Endothelial cell of umbilical vein (primary cell): ENCODE measurements around the gene RAB11FIP3. TPM values are rescaled to one million over a fixed set of nuclear protein-coding genes. Genes with fewer than 3 reads are reported as not detected.
A peak's percentile ranks its signal among the peaks of the same experiment; 100 is the strongest.

Source experiments
- BruUV-seq: library from RNA; stranded (reverse); fragments of 400-500 nt; replicated peaks from 2 replicates; lab custom pipeline; 2021; lab: Mats Ljungman, UMichigan
- CTCF ChIA-PET: fragments of 300-600, 350-600 bp; sonication (Branson Sonifier 250); formaldehyde crosslinking; loops from one replicate; lab custom pipeline; 2021; ENCODE audit warnings: antibody characterized with exemption, inconsistent platforms; lab: Charles Lee
- POLR2A ChIA-PET: fragments of 300-600, 350-600 bp; sonication (Branson Sonifier 250); formaldehyde crosslinking; loops from one replicate; lab custom pipeline; 2021; ENCODE audit warnings: antibody characterized with exemption, inconsistent platforms; lab: Charles Lee
- DNase-seq: peaks from one replicate; pipeline ENCODE4 v3.0.0-alpha.2; 2011; ENCODE audit warnings: low read depth, low spot score
- FAIRE-seq: peaks from 2 replicates; lab custom pipeline; 2011; peaks lifted over from hg19 to GRCh38; lab: Jason Lieb, UNC
- H2AFZ ChIP-seq: 2 replicates; pipeline ENCODE4 v1.6.0; 2012; ENCODE audit warnings: low read depth, low read length, control low read depth, inconsistent platforms
- H3K27ac ChIP-seq: 2 replicates; pipeline ENCODE4 v1.5.1; 2011; ENCODE audit warnings: low read depth, mild to moderate bottlenecking, control low read depth, low read length, moderate library complexity; ENCODE audit not compliant: insufficient read depth
- H3K27me3 ChIP-seq, 2 experiments: 2 replicates each; pipeline versions ENCODE4 v1.6.0 to v1.6.1; 2011; ENCODE audit warnings: low read length in 2 of 2, mixed read lengths in 1 of 2; ENCODE audit not compliant: control insufficient read depth in 2 of 2, insufficient read depth in 2 of 2
- H3K36me3 ChIP-seq, 2 experiments: 2 replicates in 1 of 2; 3 replicates in 1 of 2; pipeline ENCODE4 v1.5.1; 2011; ENCODE audit warnings: low read length in 2 of 2, mild to moderate bottlenecking in 1 of 2, moderate library complexity in 1 of 2; ENCODE audit not compliant: control insufficient read depth in 2 of 2, insufficient read depth in 2 of 2; ENCODE audit errors: extremely low read depth in 1 of 2
- H3K4me1 ChIP-seq: 3 replicates; pipeline ENCODE4 v1.5.1; 2011; ENCODE audit warnings: mild to moderate bottlenecking, low read length; ENCODE audit not compliant: control insufficient read depth, insufficient read depth; ENCODE audit errors: extremely low read depth
- H3K4me2 ChIP-seq: 2 replicates; pipeline ENCODE4 v1.6.1; 2011; ENCODE audit warnings: low read length, control low read depth, mixed read lengths; ENCODE audit not compliant: insufficient read depth
- H3K4me3 ChIP-seq, 3 experiments: fragments of 200-600 bp in 1 of 3; sonication (generic), shearing (Covaris generic) in 1 of 3; replicated peaks in 1 of 3; 2 replicates each; pipeline ENCODE4 v1.5.1; 2011 to 2016; ENCODE audit warnings: control low read depth in 3 of 3, low read length in 3 of 3, mild to moderate bottlenecking in 2 of 3, inconsistent platforms in 1 of 3, low read depth in 1 of 3, moderate library complexity in 1 of 3; ENCODE audit not compliant: insufficient read depth in 1 of 3
- H3K79me2 ChIP-seq: 2 replicates; pipeline ENCODE4 v1.6.0; 2012; ENCODE audit warnings: low read length, inconsistent platforms; ENCODE audit not compliant: control insufficient read depth, insufficient read depth
- H3K9ac ChIP-seq: replicated peaks from 2 replicates; pipeline ENCODE3; 2011; ENCODE audit warnings: low read length, control low read depth; ENCODE audit not compliant: insufficient read depth; ENCODE audit errors: extremely low read depth
- H3K9me1 ChIP-seq: replicated peaks from 3 replicates; pipeline ENCODE4 v1.6.0; 2011; ENCODE audit warnings: mild to moderate bottlenecking, low read length; ENCODE audit not compliant: control insufficient read depth, insufficient read depth; ENCODE audit errors: extremely low read depth
- H3K9me3 ChIP-seq: replicated peaks from 2 replicates; pipeline ENCODE4 v1.5.1; 2012; ENCODE audit warnings: low read length, inconsistent platforms; ENCODE audit not compliant: control insufficient read depth, insufficient read depth
- H4K20me1 ChIP-seq: replicated peaks from 2 replicates; pipeline ENCODE3; 2011; ENCODE audit warnings: mild to moderate bottlenecking, low read length; ENCODE audit not compliant: control insufficient read depth, insufficient read depth; ENCODE audit errors: extremely low read depth
- CTCF ChIP-seq, 2 donors: IDR thresholded peaks; 1 replicate in 1 of 2; 2 replicates in 1 of 2; pipeline ENCODE4 v1.5.1; 2011; ENCODE audit warnings: low read length in 2 of 2, mild to moderate bottlenecking in 2 of 2, moderate library complexity in 2 of 2, control low read depth in 1 of 2, inconsistent platforms in 1 of 2, low read depth in 1 of 2; ENCODE audit not compliant: insufficient read depth in 1 of 2; ENCODE audit errors: extremely low read depth in 1 of 2
- FOS ChIP-seq: IDR thresholded peaks from 2 replicates; pipeline ENCODE4 v1.6.1; 2011; ENCODE audit warnings: mild to moderate bottlenecking, low read length, moderate library complexity, borderline replicate concordance; ENCODE audit not compliant: insufficient read depth
- MYC ChIP-seq: IDR thresholded peaks from one replicate; pipeline ENCODE4 v1.6.1; 2011; ENCODE audit warnings: mild to moderate bottlenecking, low read depth, low read length
- POLR2A ChIP-seq: IDR thresholded peaks from 2 replicates; pipeline ENCODE4 v1.6.1; 2012; ENCODE audit warnings: low read depth, mild to moderate bottlenecking, control low read depth, low read length
- dilution Hi-C: fragments of 300-500 bp; cut with MboI; formaldehyde crosslinking; loops from one replicate; pipeline ENCODE4 v1.15.0; 2019; ENCODE audit warnings: low sequenced_read_pairs; ENCODE audit not compliant: extremely low pct_ligation_motif_present
- intact Hi-C: fragments of 100-400 bp; cut with micrococcal nuclease; formaldehyde crosslinking; loops from one replicate; pipeline ENCODE4 v1.10.0; 2022
- polyA plus RNA-seq, 4 experiments: library from polyadenylated mRNA; depleted of rRNA in 3 of 4; stranded (reverse) in 3 of 4; unstranded in 1 of 4; fragments of >200 nt; gene quantifications; 2 replicates each; pipeline versions ENCODE4 v1.2.1 to v1.2.3, GENCODE V29; 2011 to 2012; ENCODE audit warnings: missing spikeins in 1 of 4
- total RNA-seq: library from RNA; stranded (reverse); gene quantifications from 2 replicates; pipeline ENCODE4 v1.2.3, GENCODE V29; 2021
- TF ChIP-seq, protein P1 (sequence below): IDR thresholded peaks from 2 replicates; pipeline ENCODE4 v1.6.1; 2011; ENCODE audit not compliant: insufficient read depth, insufficient read length

RAB11FIP3 gene
- total and polyA plus RNA-seq, 2 donors (not counting 3 experiments of a cell fraction or from before 2014, with no cell fraction given): 20.5 to 75.9 TPM

DNA sequence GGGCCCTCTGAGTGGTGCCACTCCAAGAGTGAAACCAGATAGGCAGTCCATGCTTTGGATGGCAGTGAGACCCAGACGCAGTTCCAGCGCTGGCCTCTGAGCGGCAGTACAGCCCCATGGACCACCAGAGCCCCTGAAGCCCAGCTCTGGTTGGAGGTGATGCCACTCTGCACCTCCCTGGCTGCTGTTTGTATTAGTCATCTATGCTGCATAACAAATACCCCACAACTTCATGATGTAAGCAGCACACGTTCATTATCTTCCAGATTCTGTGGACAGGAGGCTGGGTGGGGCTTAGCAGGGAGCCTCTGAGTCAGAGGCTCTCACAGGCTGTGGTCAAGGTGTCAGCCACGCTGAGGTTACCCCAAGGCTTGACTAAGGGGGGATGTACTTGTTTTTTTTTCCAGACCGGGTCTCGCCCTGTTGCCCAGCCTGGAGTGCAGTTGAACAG lies 33.5 kb upstream of the RAB11FIP3 start:
- Histone ChIP-seq H3K4me2 (no peak overlapping the region), H3K36me3 (no peaks in the 10 kb centered on the region), H3K4me3 (no peak overlapping the region), H3K27me3 (no peaks in the 10 kb centered on the region), H3K9me3 (no peaks in the 10 kb centered on the region), H3K79me2 (no peaks in the 10 kb centered on the region), H3K9ac (no peak overlapping the region), H3K4me1 (peaks cover 3% of the 10 kb centered on the region), H2AFZ (no peak overlapping the region), H3K27ac (no peak overlapping the region), H3K9me1 (no peaks in the 10 kb centered on the region), H4K20me1 (no peaks in the 10 kb centered on the region)
- intact Hi-C loops: loop anchor here (1.0 to 5.0 kb wide), 3 partner anchors 103 to 268 kb away; no protein-coding TSS in a partner anchor
- peak; percentile 65 for DNase-seq
- ChIA-PET CTCF (interaction anchor here (0.7 to 2.0 kb wide), 10 partner anchors 8 to 295 kb away, joined by 3 to 26 read pairs (median 4); partner anchors contain the start of gene DECR2), POLR2A (no interaction called here)
- peak; percentile 88 to 93 for TF ChIP-seq CTCF (IDR thresholded peaks at IDR 0.05; ENCODE audit: extremely low read depth in 1 of 2, insufficient read depth in 1 of 2, low read depth in 1 of 2, low read length in 2 of 2)
- no peak for TF ChIP-seq POLR2A
- TF ChIP-seq MYC: no peak
- TF ChIP-seq, protein P1, sequence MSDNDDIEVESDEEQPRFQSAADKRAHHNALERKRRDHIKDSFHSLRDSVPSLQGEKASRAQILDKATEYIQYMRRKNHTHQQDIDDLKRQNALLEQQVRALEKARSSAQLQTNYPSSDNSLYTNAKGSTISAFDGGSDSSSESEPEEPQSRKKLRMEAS: no peak
- TF ChIP-seq FOS: no peak
- FAIRE-seq: peak; percentile 87
- dilution Hi-C loops: no loop called here
- BruUV-seq: no TSS peak
